Body of pancreas (tissue), 4 donors: ENCODE data around the gene ENTPD8.

Experiments used
- POLR2A ChIP-seq, 3 donors: fragments of 450-650 bp; IDR thresholded peaks; one replicate each; pipeline ENCODE4 v1.6.1; 2016; ENCODE audit warnings: antibody characterized with exemption in 3 of 3, mild to moderate bottlenecking in 2 of 3
- TF ChIP-seq, protein P1 (sequence below), 7 experiments: fragments of 450-650 bp in 4 of 7; fragments of 200-600 bp in 3 of 7; sonication (generic) in 3 of 7; IDR thresholded peaks; one replicate each; pipeline ENCODE4 v1.5.1; 2016 to 2019; ENCODE audit warnings: antibody characterized with exemption in 7 of 7

DNA sequence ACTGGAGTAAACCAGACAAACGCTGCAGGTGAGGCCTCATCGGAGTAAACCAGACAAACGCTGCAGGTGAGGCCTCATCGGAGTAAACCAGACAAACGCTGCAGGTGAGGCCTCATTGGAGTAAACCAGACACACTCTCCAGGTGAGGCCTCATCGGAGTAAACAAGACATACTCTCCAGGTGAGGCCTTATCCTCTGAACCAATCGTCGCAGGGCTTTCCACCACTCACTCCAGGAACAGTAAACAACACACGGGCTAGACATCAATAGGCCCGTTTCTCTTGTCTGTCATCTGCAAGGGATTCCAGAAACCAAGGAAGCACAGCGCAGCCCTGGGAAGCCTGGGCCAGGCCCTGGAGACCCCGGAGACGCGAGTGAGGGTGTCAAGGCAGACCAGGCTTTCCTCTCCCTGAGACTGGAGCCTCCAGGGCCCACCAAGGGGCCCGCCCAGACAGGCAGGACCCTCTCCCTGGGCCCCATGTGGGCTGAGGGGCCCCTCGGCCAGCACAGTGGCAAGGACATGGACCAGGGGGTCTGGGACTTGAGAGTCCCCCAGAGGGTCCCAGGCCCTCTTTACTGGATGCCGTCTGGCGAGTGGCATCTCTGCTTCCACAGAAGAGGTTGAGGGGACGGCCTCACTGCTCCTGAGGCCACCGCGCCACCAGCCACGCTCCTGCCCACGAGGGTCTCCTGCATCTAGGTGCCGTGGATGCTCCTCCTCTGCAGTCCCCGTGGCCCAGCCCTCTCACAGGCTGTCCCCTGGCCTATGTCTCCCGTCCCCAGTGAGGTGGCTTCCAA lies 44.4 kb upstream of the ENTPD8 start:
- TF ChIP-seq POLR2A (IDR thresholded peaks at IDR 0.05): no peak
- TF ChIP-seq, protein P1, sequence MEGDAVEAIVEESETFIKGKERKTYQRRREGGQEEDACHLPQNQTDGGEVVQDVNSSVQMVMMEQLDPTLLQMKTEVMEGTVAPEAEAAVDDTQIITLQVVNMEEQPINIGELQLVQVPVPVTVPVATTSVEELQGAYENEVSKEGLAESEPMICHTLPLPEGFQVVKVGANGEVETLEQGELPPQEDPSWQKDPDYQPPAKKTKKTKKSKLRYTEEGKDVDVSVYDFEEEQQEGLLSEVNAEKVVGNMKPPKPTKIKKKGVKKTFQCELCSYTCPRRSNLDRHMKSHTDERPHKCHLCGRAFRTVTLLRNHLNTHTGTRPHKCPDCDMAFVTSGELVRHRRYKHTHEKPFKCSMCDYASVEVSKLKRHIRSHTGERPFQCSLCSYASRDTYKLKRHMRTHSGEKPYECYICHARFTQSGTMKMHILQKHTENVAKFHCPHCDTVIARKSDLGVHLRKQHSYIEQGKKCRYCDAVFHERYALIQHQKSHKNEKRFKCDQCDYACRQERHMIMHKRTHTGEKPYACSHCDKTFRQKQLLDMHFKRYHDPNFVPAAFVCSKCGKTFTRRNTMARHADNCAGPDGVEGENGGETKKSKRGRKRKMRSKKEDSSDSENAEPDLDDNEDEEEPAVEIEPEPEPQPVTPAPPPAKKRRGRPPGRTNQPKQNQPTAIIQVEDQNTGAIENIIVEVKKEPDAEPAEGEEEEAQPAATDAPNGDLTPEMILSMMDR (IDR thresholded peaks at IDR 0.05): no peak
